ENCODE measurements around the gene PLCG2.
"Not testable (repeated sequence)": the region's sequence is repeated elsewhere in the genome, so short reads cannot be mapped to it uniquely, and the experiment has no call there.

Gene PLCG2

DNA sequence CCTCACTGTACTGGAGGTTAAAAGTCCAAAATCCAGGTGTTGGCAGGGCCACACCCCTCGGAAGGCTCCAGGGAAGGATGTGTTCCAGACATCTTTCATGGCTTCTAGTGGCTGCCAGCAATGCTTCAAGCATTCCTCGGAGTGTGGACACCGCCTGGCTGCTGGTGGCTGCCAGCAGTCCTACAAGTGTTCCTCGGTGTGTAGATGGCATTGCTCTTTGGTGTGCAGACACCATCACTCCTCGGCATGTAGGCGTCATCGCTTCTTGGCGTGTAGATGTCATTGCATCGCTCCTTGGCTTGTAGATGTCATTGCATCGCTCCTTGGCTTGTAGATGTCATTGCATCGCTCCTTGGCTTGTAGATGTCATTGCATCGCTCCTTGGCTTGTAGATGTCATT lies 98.4 kb downstream of the PLCG2 start:
- not testable (repeated sequence) for DNase-seq (ENCODE audit: low read depth)

DNA sequence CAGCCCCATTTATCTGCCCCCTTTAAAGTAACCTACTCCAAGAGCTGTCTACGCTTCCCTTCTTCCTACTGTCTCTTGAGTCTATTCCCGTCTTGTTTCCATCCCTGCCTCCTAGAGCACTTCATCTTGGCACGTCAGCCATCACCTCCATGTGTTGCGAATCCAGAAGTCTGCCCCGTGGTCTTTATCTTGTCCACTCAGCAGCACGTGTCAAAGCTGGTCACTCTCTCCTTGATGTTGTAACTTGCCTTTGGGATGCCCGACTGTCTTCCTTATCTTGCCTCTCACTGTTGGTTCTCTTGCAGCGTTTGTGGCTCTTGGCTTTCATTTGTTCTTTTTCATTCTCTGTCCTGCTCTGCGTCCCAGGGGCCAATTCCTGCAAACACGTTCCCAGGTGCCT lies 99.4 kb downstream of the PLCG2 start:
- no peak for DNase-seq (ENCODE audit: low read depth)

DNA sequence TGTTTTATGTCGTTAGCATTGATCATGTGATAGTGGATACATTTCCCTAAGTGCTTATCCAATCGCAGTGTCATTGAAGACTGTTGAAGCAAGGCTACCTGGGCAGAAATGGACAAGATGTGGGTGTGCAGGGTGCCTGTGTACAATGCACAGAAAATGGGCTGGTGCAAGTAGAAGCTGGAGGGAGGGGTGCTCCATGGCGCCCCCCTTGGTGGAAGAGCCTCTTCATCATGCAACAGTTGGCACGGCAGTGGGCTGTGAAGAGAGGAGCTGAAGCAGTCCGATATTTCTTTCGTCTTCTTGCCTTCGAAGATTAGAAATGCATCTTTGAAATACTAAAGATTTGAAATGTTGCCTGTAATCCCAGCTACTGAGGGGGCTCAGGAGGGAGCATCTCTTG lies 100.5 kb downstream of the PLCG2 start:
- no peak for DNase-seq (ENCODE audit: low read depth)

DNA sequence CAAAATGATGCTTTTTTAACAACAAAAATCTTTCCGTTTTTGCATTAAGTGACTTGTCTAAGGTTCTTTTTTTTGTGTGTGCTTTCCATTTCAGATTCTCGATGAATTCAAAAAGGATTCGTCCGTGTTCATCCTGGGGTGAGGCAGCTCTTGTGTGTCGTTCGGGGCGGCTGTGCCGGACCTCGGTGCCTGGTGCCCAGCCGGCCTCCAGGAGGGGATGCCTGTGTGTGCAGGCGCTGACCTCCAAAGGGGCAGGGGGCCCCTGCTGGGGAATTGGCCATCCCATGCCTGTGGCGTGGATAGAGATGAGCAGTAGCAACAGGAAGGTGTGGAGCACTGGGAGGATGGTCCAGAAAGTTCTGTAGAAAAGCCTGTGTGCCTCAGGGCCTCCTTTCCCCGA lies 101.7 kb downstream of the PLCG2 start:
- no peak for DNase-seq (ENCODE audit: low read depth)

DNA sequence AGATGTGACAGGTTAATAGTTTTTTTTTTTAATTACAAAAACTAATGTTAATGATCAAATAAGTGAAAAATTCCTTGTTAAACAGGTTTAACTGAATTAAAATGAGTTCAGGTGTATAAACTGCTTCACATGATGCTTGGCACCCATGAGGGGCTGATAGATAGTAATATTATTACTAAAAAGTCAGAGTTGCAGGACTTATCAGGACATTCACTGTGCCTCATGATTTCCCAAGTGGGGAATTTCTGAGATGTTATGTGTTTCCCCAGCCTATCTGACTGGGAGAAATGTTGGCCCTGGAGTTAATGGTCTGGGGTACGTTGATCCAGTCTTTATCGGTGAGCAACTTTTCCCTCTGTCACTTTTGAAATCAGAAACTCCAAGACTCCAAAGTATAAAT lies 102.1 kb downstream of the PLCG2 start:
- no peak for DNase-seq (ENCODE audit: low read depth)

DNA sequence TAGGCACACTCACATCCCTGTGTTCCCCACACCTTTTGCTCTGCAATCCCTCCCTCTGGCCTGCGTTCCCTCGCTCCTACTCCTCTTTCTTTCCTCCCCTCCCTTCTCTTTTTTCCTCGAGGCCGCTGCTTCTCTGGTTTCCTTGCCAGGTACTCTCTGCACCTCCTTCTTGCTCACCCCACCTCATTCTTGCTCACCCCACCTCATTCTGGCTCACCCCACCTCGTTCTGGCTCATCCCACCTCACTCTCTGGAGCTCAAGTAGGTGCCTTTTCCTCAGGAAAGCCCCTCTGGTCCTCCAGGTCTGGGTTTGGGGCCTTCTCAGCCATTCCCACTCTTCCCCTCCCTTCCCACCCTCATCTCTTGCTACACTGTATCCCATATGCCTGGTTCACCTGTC lies 103.5 kb downstream of the PLCG2 start:
- DNase-seq (ENCODE audit: low read depth): no peak

DNA sequence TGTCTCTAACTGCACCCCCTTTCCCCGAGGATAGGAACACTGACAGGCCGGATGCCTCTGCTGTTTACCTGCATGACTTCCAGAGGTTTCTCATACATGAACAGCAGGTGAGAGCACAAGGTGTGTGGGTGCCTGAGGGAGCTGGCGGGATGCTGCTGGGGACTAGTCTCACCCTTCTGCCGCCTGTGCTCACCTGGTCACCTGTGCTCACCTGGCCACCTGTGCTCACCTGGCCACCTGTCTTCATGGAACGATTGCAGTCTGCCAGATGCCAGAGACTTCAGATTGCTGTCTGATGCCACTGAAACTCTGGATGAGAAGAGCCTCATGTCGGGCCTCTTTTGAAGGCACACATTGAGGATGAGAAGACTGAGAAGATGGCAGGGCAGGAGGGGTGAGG lies 104.1 kb downstream of the PLCG2 start:
- DNase-seq (ENCODE audit: low read depth): no peak

DNA sequence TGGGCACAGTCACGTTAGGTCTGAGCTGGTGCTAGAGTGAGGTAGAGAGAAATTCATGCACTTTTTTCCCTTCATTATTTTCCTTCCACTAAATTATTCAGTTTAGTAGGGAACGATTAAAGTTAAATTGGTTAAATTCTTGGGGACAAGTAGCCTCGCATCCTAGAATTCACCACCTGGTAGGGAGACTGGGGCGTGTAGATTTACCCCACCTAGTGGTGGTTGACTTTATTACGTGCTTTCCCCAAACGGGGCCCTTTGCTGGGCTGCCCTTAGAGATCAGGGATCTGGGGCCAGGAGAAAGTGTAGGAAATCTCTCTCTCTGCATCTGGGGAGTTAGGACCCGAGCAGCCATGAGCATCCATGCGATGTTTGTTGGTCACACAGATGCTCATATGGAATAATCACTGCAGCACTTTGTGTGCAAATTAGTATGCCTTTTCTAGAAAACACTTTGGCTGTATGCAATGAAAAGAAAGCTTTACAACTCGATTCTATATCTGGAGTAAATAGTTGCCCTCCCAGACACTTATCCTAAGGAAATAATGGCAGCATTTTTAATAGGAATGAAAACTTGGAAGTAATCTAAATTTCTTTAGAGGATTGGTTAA lies 107.0 kb downstream of the PLCG2 start:
- DNase-seq (ENCODE audit: low read depth): no peak

DNA sequence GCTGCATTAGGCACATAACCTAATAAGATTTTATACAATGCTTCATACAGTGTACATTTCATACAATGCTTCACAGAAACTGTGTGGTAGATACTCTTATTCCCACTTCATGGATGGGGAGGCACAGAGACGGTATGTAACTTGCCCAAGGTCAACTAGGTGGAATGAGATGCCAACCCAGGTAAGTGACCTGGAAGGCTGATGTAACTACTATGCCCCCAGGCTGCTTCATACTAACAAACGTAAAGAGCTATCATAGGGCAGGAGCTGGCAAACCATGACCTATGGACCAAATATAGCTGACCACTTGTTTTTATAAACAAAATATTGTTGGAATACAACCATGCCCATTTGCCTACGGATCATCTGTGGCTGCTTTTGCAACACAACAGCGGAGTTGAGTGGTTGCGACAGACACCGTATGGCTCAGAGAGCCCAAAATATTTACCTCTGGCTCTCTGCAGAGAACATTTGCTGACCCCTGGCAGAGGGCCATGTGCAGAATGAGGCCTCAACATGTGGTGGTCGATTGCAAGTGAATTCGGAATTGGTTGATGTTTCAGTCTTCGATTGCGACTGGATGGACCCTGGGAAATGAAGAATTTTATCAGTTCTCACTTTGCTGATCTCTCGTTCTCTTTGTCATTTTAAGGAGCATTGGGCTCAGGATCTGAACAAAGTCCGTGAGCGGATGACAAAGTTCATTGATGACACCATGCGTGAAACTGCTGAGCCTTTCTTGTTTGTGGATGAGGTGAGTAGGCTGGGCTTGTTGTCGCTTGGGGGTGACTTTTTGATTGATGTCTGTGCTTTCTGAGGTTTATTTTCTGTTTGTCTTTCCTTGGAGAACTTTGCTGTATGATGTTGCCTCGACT lies 109.7 kb downstream of the PLCG2 start:
- DNase-seq (ENCODE audit: low read depth): no peak

DNA sequence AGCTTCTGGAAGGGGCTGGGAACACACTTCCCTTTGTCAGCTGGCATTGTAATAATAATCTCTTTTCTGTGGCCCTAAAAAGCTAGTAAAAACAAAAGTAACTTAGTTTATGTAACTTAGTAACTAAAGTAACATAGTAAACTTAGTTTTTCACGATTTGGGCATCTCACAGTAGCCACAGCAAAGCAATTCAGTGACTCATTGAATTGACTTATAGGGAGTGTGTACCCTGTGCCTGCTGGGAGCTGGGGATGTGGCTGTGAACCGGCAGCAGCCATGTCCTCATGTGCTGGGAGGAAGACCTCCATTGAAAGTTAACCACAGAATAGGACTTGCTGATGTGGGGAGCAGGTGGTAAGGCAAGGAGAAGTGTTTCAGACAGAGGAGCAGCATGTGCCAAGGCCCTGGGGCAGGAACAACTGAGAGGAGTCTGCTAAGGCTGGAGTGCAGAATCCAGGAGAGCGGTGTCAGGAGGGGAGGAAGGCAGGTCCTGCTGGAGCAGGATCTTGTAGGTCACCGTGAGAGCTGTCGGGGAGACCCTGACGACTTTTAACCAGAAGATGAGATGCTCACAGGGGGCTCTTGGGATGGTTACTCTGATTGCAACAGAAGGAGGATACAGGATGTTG lies 112.8 kb downstream of the PLCG2 start:
- no peak for DNase-seq (ENCODE audit: low read depth)

DNA sequence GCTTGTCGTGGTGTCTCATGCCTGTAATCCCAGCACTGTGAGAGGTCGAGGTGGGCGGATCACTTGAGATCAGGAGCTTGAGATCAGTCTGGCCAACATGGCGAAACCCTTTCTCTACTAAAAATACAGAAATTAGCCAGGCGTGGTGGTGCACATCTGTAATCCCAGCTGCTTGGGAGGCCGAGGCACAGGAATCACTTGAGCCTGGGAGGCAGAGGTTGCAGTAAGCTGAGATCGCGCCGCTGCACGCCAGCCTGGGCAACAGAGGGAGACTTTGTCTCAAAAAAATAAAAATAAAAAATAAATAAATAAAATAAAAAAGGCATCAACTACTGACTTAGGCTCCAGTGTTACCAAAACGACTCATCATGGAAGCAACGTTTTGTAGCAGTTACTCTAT lies 115.5 kb downstream of the PLCG2 start:
- no peak for DNase-seq (ENCODE audit: low read depth)

DNA sequence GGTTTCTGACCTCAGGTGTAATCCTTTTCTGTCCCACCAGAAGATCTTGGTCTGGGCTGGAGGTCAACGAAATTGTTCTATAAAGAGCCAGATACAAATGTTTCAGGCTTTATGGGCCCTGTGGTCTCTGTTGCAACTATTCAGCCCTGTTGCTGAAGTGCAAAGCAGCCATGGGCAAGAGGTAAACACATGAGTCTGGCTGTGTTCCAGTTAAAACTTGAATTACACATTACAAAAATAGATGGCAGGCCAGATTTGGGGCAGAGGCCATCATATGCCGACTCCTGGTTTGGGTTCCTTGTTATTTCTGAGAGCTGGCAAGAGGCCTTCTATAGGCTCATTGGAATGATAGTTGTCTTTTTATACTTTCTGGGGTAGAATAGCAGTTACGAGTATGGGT lies 117.8 kb downstream of the PLCG2 start:
- DNase-seq (ENCODE audit: low read depth): no peak

DNA sequence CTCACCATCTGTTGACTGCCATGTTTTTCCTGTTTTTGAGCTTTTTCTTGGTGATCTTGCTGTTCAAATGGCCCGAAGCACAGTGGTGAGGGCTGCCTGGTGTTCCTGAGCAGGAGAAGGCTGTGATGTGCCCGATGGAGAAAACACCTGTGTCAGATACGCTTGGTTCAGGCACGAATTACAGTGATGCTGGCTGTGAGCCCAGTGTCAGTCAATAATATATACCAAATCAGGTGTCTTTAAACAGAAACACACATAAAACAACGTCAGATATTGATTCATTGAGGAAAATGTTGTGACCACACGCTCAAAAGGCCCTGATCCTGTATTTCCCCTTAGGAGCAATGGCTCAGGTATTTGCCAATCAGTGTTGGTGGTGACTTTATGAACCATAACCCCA lies 120.5 kb downstream of the PLCG2 start:
- DNase-seq (ENCODE audit: low read depth): no peak

DNA sequence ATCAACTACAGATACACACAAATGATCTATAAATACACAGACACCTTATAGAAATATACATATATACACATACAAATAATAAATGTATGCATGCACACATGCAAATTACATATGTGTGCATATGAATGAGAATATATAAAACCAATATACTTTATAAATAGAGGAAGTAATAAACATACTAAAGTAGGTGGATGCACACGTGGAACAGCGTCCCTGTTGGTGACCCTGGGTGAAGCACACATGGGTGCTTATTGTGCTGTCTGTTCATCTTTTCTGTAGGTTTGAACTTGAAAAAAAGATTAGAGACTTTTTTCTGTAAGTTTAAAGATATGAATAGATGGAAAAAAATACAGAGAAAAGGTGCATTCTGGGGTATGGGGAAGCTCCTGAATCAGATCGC lies 120.9 kb downstream of the PLCG2 start:
- DNase-seq (ENCODE audit: low read depth): no peak

DNA sequence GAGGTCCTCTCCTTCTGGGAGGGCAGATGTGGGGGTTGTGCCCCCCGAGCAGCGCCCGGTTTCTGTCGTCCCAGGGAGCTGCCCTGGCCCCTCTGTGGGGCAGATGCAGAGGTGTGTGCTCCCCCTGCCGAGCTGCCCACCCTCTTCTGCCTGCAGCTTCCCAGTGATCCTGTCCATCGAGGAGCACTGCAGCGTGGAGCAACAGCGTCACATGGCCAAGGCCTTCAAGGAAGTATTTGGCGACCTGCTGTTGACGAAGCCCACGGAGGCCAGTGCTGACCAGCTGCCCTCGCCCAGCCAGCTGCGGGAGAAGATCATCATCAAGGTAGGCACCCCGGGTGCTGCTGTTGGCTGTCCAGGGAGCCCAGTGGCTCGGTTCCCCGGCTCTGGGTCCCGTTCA lies 121.4 kb downstream of the PLCG2 start:
- DNase-seq (ENCODE audit: low read depth): no peak

DNA sequence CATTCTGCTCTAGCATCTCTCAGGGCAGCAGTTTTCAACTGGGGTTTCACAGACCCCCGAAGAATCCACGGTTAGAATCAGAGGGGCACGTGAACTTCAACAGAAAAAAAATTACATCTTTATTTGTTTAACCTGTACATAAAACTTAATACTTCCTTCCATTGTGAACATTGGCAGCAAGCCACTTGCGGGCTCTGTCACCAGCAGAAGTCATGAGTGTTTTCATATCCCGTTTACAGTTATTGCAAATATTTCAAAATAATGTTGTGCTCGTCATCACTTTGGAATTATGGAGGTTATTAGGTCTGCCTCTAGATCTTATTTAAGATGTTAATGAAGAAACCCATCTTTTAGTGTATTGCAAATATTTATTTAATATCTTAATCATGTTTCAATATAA lies 122.4 kb downstream of the PLCG2 start:
- DNase-seq (ENCODE audit: low read depth): no peak

DNA sequence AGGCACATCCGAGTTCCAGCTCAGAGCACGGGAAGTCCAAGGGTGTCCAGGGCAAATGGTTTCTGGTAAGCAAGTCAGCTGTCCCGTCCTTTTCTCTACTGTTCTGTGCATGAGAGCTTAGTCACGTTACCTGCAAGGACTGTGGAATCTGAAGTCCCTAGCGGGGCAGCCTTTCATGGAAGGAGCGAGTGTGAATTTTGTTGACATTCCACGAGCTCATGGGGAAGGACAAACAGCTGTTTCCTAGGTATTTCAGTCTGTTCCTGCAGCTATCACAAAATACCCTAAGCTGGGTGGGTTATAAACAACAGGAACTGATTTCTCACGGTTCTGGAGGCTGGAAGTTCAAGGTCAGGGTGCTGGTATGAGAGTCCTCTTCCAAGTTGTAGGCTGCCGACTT lies 122.9 kb downstream of the PLCG2 start:
- DNase-seq (ENCODE audit: low read depth): no peak

DNA sequence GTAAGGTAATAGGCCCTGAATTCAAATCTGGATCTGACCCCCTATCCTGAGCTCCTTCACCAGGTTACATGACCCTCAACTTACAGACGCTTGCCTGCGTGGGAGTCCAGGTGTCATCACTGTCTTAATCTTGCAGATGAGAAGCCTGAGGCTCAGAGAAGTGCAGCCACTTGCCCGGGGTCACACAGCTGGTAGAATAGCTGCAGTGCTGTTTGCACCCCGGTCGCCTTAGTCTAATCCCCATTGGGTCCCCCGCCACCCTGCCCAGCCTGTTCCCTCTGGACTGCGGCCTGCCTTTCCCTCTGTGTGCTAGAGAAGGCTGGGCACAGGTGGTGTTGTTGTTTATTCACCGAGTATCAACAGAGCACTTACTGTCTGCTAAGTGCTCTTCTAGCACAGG lies 125.2 kb downstream of the PLCG2 start:
- DNase-seq (ENCODE audit: low read depth): no peak

DNA sequence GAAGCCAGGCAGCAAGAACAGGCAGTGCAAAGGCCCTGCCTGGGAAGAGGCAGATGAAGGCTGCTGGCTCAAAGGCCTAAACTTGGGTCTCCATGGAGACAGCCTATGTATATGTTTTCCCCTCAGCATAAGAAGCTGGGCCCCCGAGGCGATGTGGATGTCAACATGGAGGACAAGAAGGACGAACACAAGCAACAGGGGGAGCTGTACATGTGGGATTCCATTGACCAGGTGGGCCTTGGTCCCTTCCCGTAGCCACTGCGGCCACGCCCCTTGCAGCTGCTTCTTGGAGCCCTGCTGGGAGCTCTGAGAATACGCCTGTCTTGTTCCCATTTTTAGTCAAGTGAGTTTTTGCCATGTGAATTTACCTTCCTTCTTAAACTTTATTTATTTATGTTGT lies 126.2 kb downstream of the PLCG2 start:
- DNase-seq (ENCODE audit: low read depth): no peak

DNA sequence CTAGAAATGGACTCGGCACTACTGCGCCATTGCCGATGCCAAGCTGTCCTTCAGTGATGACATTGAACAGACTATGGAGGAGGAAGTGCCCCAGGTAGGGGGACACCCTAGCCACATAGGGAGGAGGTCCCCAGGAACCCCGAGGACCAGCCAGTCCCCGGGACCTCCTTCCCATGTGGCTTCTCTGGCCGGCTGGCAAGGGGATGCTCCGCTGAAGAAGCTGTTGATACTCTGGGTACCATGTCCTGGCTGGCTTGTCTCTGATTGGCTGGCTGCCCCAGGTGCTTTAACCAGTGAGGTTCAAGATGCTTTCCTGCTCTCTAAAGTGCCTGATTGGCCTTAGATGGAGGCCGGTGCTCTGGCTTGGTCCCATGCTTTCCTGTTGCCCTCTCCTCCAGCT lies 128.6 kb downstream of the PLCG2 start:
- DNase-seq (ENCODE audit: low read depth): no peak

DNA sequence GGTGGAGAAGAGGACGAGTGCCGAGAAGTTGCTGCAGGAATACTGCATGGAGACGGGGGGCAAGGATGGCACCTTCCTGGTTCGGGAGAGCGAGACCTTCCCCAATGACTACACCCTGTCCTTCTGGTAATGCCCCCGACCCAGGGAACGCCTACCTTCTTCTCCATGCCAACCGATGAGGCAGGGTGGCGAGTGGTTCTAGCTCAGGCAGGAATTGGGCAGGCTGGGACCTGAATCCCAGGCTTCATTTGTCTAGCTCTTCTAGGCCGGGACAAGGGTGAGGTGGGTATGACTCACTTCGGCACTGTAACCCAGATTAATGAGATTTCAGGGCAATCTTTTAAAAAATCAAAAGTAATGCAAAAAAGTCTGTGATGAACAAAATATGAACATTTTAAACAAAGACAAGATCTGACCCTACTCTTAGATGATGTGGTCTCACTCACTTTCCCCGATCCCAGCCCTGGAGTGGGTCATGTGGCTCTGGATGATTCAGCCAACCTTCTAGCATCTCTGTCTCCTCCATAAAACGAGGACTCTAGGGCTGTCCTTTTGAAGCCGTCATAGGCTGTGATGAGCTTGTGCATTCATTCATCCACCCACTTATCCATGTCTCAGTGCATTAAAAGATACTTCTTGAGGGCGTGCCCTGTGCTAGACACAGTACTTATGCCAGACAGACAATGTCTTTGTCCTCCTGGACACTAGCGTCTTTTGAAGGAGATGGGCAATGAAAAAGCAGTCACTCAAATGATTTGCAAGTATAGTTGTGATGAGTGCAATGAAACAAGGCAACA lies 129.6 kb downstream of the PLCG2 start:
- DNase-seq (ENCODE audit: low read depth): no peak

DNA sequence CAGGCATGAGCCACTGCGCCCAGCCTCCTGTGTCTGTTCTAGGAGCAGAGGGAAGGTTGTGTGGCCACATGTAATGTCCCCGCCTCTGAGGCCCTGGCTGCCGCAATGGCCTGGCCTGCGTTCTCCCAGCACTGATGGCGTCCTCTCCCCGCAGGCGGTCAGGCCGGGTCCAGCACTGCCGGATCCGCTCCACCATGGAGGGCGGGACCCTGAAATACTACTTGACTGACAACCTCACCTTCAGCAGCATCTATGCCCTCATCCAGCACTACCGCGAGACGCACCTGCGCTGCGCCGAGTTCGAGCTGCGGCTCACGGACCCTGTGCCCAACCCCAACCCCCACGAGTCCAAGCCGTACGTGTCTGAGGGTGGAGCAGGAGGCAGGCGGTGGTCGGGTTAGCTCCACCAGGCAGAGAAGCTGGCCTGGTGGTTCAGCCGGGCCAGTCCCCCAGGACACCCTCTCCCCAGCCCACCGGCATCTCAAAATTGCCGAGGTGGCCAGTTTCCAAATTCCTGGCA lies 131.3 kb downstream of the PLCG2 start:
- DNase-seq (ENCODE audit: low read depth): no peak
